GM23338 (cell line): ENCODE results near the gene SMAP2. TPM values are rescaled to one million over a fixed set of nuclear protein-coding genes. Genes with fewer than 3 reads are reported as not detected.

Experiments
- ATAC-seq: fragments of 200-7000 bp; cut with Tn5 transposase; 3 replicates; pipeline ENCODE4 v1.9.1; 2020
- DNase-seq: peaks from one replicate; pipeline ENCODE4 v3.0.0-alpha.2; 2015; ENCODE audit warnings: low spot score
- H2AFZ ChIP-seq: fragments of 200-600 bp; sonication (generic); 2 replicates; pipeline ENCODE4 v1.8.0; 2016; ENCODE audit warnings: antibody characterized with exemption, mild to moderate bottlenecking, moderate library complexity
- H3F3A ChIP-seq: fragments of 200-600 bp; sonication (generic); replicated peaks from 2 replicates; pipeline ENCODE4 v1.8.0; 2017; ENCODE audit warnings: antibody characterized with exemption, mixed run types, low read depth
- H3K27ac ChIP-seq: fragments of 200-600 bp; sonication (generic); 2 replicates; pipeline ENCODE4 v1.6.1; 2016; ENCODE audit warnings: low read depth
- H3K27me3 ChIP-seq: fragments of 200-600 bp; sonication (generic); 2 replicates; pipeline ENCODE4 v1.8.0; 2016; ENCODE audit warnings: mild to moderate bottlenecking, mixed run types, moderate library complexity; ENCODE audit not compliant: insufficient read depth
- H3K36me3 ChIP-seq: fragments of 200-600 bp; sonication (generic); 2 replicates; pipeline ENCODE4 v1.8.0; 2016; ENCODE audit warnings: mild to moderate bottlenecking; ENCODE audit not compliant: insufficient read depth
- H3K4me1 ChIP-seq: fragments of 200-600 bp; sonication (generic); 2 replicates; pipeline ENCODE4 v1.8.0; 2016; ENCODE audit warnings: mild to moderate bottlenecking, moderate library complexity; ENCODE audit not compliant: insufficient read depth
- H3K4me2 ChIP-seq: fragments of 200-600 bp; sonication (generic); 2 replicates; pipeline ENCODE4 v1.7.1; 2017; ENCODE audit warnings: mixed run types
- H3K4me3 ChIP-seq: fragments of 200-600 bp; sonication (generic); 2 replicates; pipeline ENCODE4 v1.6.1; 2016; ENCODE audit warnings: mixed run types
- H3K79me2 ChIP-seq: fragments of 200-600 bp; sonication (generic); replicated peaks from 2 replicates; pipeline ENCODE4 v1.8.0; 2017; ENCODE audit warnings: mild to moderate bottlenecking; ENCODE audit not compliant: insufficient read depth
- H3K9me2 ChIP-seq: fragments of 200-600 bp; sonication (generic); 2 replicates; pipeline ENCODE4 v1.8.0; 2017; ENCODE audit not compliant: insufficient read depth
- H4K20me1 ChIP-seq: fragments of 200-600 bp; sonication (generic); replicated peaks from 2 replicates; pipeline ENCODE4 v1.8.0; 2017; ENCODE audit warnings: mild to moderate bottlenecking; ENCODE audit not compliant: insufficient read depth
- H3K27ac Mint-ChIP-seq: 2 replicates; pipeline ENCODE4 v1.8.0; 2020; ENCODE audit warnings: inconsistent platforms, mild to moderate bottlenecking, moderate library complexity, mixed read lengths
- H3K27me3 Mint-ChIP-seq: 3 replicates; pipeline ENCODE4 v1.8.0; 2022; ENCODE audit warnings: low read depth, mild to moderate bottlenecking, moderate library complexity, mixed read lengths, inconsistent platforms; ENCODE audit not compliant: insufficient read depth, poor library complexity
- H3K36me3 Mint-ChIP-seq: 3 replicates; pipeline ENCODE4 v1.8.0; 2021; ENCODE audit warnings: low read depth, mild to moderate bottlenecking, inconsistent platforms, moderate library complexity, mixed read lengths
- H3K4me1 Mint-ChIP-seq: 3 replicates; pipeline ENCODE4 v1.8.0; 2020; ENCODE audit warnings: mild to moderate bottlenecking, inconsistent platforms, mixed read lengths
- H3K4me3 Mint-ChIP-seq: 3 replicates; pipeline ENCODE4 v1.8.0; 2021; ENCODE audit warnings: moderate library complexity, mild to moderate bottlenecking, inconsistent platforms, mixed read lengths
- H3K9me3 Mint-ChIP-seq: 3 replicates; pipeline ENCODE4 v1.8.0; 2020; ENCODE audit warnings: moderate library complexity, mild to moderate bottlenecking, inconsistent platforms, mixed read lengths
- CREB1 ChIP-seq: fragments of 250-450 bp; sonication (Bioruptor Pico); IDR thresholded peaks from 2 replicates; pipeline ENCODE4 v1.5.0; 2020; ENCODE audit warnings: low read depth, mild to moderate bottlenecking, moderate library complexity
- ETS1 ChIP-seq: IDR thresholded peaks from 2 replicates; pipeline ENCODE4 v1.6.1; 2016; ENCODE audit warnings: antibody characterized with exemption
- EZH2 ChIP-seq: fragments of 200-600 bp; sonication (generic); IDR thresholded peaks from one replicate; pipeline ENCODE4 v1.8.0; 2017; ENCODE audit warnings: antibody characterized with exemption, mild to moderate bottlenecking, low read depth; ENCODE audit not compliant: unreplicated experiment
- EZH2phosphoT487 ChIP-seq: fragments of 200-600 bp; sonication (generic); IDR thresholded peaks from one replicate; pipeline ENCODE4 v1.8.1; 2018; ENCODE audit warnings: antibody characterized with exemption; ENCODE audit not compliant: unreplicated experiment
- JUNB ChIP-seq: IDR thresholded peaks from one replicate; pipeline ENCODE4 v1.6.1; 2016; ENCODE audit warnings: antibody characterized with exemption; ENCODE audit not compliant: unreplicated experiment
- NANOG ChIP-seq: IDR thresholded peaks from 2 replicates; pipeline ENCODE4 v1.6.1; 2016; ENCODE audit warnings: antibody characterized with exemption, borderline replicate concordance
- POLR2AphosphoS5 ChIP-seq: IDR thresholded peaks from 2 replicates; pipeline ENCODE4 v1.6.1; 2016; ENCODE audit warnings: antibody characterized with exemption, low read depth
- ZNF114 ChIP-seq: fragments of 250-450 bp; sonication (Bioruptor Pico); IDR thresholded peaks from 2 replicates; pipeline ENCODE4 v1.5.0; 2020; ENCODE audit warnings: mild to moderate bottlenecking, moderate library complexity
- ZNF331 ChIP-seq: fragments of 250-450 bp; sonication (Bioruptor Pico); IDR thresholded peaks from 2 replicates; pipeline ENCODE4 v1.5.0; 2020; ENCODE audit warnings: low read depth, mild to moderate bottlenecking, moderate library complexity
- polyA plus RNA-seq: library from polyadenylated mRNA; unstranded; fragments of >200 nt; fragmentation: Nextera tagmentation; extraction: Ambion mirVana; gene quantifications from 2 replicates; pipeline ENCODE4 v1.2.1, GENCODE V29; 2016
- total RNA-seq: library from RNA; depleted of rRNA; stranded (reverse); fragments of >200 nt; shearing (Covaris generic); gene quantifications from 2 replicates; pipeline ENCODE4 v1.2.3, GENCODE V29; 2014
- TF ChIP-seq, protein P1 (sequence below): IDR thresholded peaks from one replicate; pipeline ENCODE4 v1.6.1; 2018; ENCODE audit warnings: antibody characterized with exemption; ENCODE audit not compliant: unreplicated experiment
- TF ChIP-seq, protein P2 (sequence below), 2 experiments: fragments of 200-600 bp in 1 of 2; sonication (generic) in 1 of 2; conservative IDR thresholded peaks; 2 replicates each; pipeline versions ENCODE4 v1.5.1 to v1.6.1; 2016 to 2017; ENCODE audit warnings: antibody characterized with exemption in 2 of 2, low read depth in 2 of 2, mild to moderate bottlenecking in 2 of 2, moderate library complexity in 1 of 2

Gene SMAP2
- total and polyA plus RNA-seq, 2 experiments from 2014 or later = 2.9 to 4.8 TPM

GRCh38 chr1:40407453-40407852, 33.9 kb downstream of the SMAP2 start (continued):
- TF ChIP-seq ETS1 (no peak), CREB1 (CRISPR knock-in tag) (no peak), POLR2AphosphoS5 (no peak), EZH2phosphoT487 (no peak), ZNF331 (CRISPR knock-in tag) (no peak), ZNF114 (CRISPR knock-in tag) (no peak)
- TF ChIP-seq, protein P1, sequence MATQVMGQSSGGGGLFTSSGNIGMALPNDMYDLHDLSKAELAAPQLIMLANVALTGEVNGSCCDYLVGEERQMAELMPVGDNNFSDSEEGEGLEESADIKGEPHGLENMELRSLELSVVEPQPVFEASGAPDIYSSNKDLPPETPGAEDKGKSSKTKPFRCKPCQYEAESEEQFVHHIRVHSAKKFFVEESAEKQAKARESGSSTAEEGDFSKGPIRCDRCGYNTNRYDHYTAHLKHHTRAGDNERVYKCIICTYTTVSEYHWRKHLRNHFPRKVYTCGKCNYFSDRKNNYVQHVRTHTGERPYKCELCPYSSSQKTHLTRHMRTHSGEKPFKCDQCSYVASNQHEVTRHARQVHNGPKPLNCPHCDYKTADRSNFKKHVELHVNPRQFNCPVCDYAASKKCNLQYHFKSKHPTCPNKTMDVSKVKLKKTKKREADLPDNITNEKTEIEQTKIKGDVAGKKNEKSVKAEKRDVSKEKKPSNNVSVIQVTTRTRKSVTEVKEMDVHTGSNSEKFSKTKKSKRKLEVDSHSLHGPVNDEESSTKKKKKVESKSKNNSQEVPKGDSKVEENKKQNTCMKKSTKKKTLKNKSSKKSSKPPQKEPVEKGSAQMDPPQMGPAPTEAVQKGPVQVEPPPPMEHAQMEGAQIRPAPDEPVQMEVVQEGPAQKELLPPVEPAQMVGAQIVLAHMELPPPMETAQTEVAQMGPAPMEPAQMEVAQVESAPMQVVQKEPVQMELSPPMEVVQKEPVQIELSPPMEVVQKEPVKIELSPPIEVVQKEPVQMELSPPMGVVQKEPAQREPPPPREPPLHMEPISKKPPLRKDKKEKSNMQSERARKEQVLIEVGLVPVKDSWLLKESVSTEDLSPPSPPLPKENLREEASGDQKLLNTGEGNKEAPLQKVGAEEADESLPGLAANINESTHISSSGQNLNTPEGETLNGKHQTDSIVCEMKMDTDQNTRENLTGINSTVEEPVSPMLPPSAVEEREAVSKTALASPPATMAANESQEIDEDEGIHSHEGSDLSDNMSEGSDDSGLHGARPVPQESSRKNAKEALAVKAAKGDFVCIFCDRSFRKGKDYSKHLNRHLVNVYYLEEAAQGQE = no peak

GRCh38 chr1:40409467-40409866, 35.9 kb downstream of the SMAP2 start:
- no peak for TF ChIP-seq ZNF331 (CRISPR knock-in tag)
- TF ChIP-seq EZH2phosphoT487 = no peak
- no peak for TF ChIP-seq EZH2
- TF ChIP-seq ZNF114 (CRISPR knock-in tag) = no peak
- Mint-ChIP-seq H3K27ac (no peak overlapping the region), H3K4me1 (peaks cover 11% of the 10 kb centered on the region), H3K27me3 (no peaks in the 10 kb centered on the region), H3K4me3 (no peak overlapping the region), H3K9me3 (no peaks in the 10 kb centered on the region), H3K36me3 (no peaks in the 10 kb centered on the region)
- peak; percentile 66 for ATAC-seq
- no peak overlapping the region for H3K4me3 ChIP-seq
- H3K79me2 ChIP-seq = no peaks in the 10 kb centered on the region
- peak overlapping the region; percentile 33; the same call in 1 of the 2 replicates for H2AFZ ChIP-seq
- H3F3A ChIP-seq = no peaks in the 10 kb centered on the region
- peak overlapping the region; percentile 67 for H3K4me2 ChIP-seq
- no peaks in the 10 kb centered on the region for H3K36me3 ChIP-seq
- H3K4me1 ChIP-seq = peaks cover 5% of the 10 kb centered on the region; the same call in 1 of the 2 replicates
- no peak overlapping the region for H3K27ac ChIP-seq
- H3K9me2 ChIP-seq = no peaks in the 10 kb centered on the region
- peak; percentile 14 for DNase-seq
- no peaks in the 10 kb centered on the region for H4K20me1 ChIP-seq
- H3K27me3 ChIP-seq = no peaks in the 10 kb centered on the region

DNA sequence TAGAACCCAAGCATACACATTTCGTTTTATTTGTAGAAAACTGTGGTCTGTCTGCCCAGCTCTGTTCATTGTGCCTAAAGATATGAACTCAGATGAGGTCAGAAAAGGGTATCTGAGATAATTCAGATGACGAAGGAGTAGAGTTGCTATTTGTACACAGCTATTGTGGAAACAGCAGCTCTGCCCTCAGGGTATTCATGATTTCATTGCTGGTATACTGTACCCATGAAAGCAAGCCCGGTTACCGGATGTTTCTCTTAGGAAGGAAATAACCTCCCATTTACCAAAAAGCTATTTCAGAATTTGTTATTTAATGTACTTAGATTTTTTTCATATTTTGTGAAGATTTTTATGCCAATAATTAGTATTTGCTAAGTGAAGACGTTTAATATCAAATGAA, 37.8 kb downstream of the SMAP2 start:
- Mint-ChIP-seq H3K27me3 (peaks cover 2% of the 10 kb centered on the region), H3K4me1 (peaks cover 11% of the 10 kb centered on the region), H3K27ac (no peak overlapping the region), H3K4me3 (no peak overlapping the region), H3K36me3 (no peaks in the 10 kb centered on the region), H3K9me3 (no peaks in the 10 kb centered on the region)
- H3K36me3 ChIP-seq = no peaks in the 10 kb centered on the region
- H3K27ac ChIP-seq = no peak overlapping the region
- no peak for ATAC-seq
- DNase-seq = no peak
- H3K79me2 ChIP-seq = no peaks in the 10 kb centered on the region
- H3K9me2 ChIP-seq = no peaks in the 10 kb centered on the region
- no peak overlapping the region for H3K4me2 ChIP-seq
- no peak overlapping the region for H3K4me3 ChIP-seq
- H3K27me3 ChIP-seq = no peaks in the 10 kb centered on the region
- H3K4me1 ChIP-seq = peaks cover 5% of the 10 kb centered on the region; the same call in 1 of the 2 replicates
- no peaks in the 10 kb centered on the region for H3F3A ChIP-seq
- TF ChIP-seq JUNB (no peak), EZH2phosphoT487 (no peak), ZNF331 (CRISPR knock-in tag) (no peak), NANOG (no peak), ETS1 (no peak)
- TF ChIP-seq, protein P2, sequence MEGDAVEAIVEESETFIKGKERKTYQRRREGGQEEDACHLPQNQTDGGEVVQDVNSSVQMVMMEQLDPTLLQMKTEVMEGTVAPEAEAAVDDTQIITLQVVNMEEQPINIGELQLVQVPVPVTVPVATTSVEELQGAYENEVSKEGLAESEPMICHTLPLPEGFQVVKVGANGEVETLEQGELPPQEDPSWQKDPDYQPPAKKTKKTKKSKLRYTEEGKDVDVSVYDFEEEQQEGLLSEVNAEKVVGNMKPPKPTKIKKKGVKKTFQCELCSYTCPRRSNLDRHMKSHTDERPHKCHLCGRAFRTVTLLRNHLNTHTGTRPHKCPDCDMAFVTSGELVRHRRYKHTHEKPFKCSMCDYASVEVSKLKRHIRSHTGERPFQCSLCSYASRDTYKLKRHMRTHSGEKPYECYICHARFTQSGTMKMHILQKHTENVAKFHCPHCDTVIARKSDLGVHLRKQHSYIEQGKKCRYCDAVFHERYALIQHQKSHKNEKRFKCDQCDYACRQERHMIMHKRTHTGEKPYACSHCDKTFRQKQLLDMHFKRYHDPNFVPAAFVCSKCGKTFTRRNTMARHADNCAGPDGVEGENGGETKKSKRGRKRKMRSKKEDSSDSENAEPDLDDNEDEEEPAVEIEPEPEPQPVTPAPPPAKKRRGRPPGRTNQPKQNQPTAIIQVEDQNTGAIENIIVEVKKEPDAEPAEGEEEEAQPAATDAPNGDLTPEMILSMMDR (conservative IDR thresholded peaks at IDR 0.05; ENCODE audit: low read depth in 2 of 2) = no peak
- H2AFZ ChIP-seq = no peak overlapping the region
- no peaks in the 10 kb centered on the region for H4K20me1 ChIP-seq
